Mucosa of descending colon (tissue), 3 donors: ENCODE data around the gene PSME2. TPM values are rescaled to one million over a fixed set of nuclear protein-coding genes. Genes with fewer than 3 reads are reported as not detected.

Source experiments
- ATAC-seq: fragments of 200-7000 bp; cut with Tn5 transposase; one replicate; pipeline ENCODE4 v1.9.1; 2020; ENCODE audit warnings: mild to moderate bottlenecking, moderate library complexity
- DNase-seq, 3 donors: peaks; one replicate each; pipeline ENCODE4 v3.0.0-alpha.2; 2020
- H3K36me3 ChIP-seq: fragments of 200-600 bp; one replicate; pipeline ENCODE4 v1.8.0; 2021; ENCODE audit warnings: low read depth, mild to moderate bottlenecking
- H3K4me1 ChIP-seq: fragments of 200-600 bp; one replicate; pipeline ENCODE4 v1.8.0; 2021; ENCODE audit warnings: low read depth, mild to moderate bottlenecking
- H3K4me3 ChIP-seq: fragments of 200-600 bp; one replicate; pipeline ENCODE4 v1.8.0; 2021; ENCODE audit warnings: mild to moderate bottlenecking
- H3K9me3 ChIP-seq: fragments of 200-600 bp; one replicate; pipeline ENCODE4 v1.8.0; 2021; ENCODE audit warnings: mild to moderate bottlenecking
- intact Hi-C, 2 donors: fragments of 100-400 bp; cut with DNase I in 1 of 2; cut with micrococcal nuclease in 1 of 2; formaldehyde crosslinking; loops; one replicate each; pipeline versions ENCODE4 v1.11.0 to v1.11.1; 2022; cut with DNase I, micrococcal nuclease
- total RNA-seq, 3 donors: library from RNA; stranded (reverse); fragmentation: NEBNext Ultra II Directional in 2 of 3; extraction: Animal tissue kit (Norgen Biotek cat#: 25700) in 2 of 3; gene quantifications; one replicate each; pipeline versions ENCODE4 v1.2.1 to v1.2.4, GENCODE V29; 2021 to 2023
- TF ChIP-seq, protein P1 (sequence below): fragments of 200-600 bp; IDR thresholded peaks from one replicate; pipeline ENCODE4 v1.8.0; 2022; ENCODE audit warnings: antibody characterized with exemption, mild to moderate bottlenecking
- donor health status: DM: no; HTN: no; CAD: no; lungs with moderate emphysema.
- donor health status: DM: no; HTN: no; CAD: no.
- donor health status: DM: no; HTN: yes; CAD: no.

Gene PSME2
- total RNA-seq, 3 donors from 2014 or later: 141 to 295 (median 191) TPM

DNA sequence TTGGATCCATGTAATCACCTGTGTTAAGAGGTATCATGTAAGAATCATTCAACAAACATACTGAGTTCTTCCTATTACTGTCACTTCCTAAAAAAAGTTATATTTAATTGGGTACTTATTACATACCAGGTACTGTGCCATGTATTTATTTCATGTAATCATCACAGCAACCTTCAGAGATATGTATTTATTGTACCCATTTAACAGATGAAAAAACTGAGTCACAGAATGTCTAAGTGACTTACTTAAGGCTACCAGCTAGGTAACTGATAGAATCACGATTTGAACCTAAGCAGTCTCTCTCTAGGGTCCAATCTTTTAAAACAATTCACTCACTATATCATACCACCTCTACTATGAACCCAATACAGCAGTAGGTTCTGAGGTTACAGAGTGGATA, 2.0 kb downstream of the PSME2 start:
- Histone ChIP-seq H3K4me3 (no peak overlapping the region), H3K36me3 (peaks cover 3% of the 10 kb centered on the region), H3K4me1 (peaks cover 45% of the 10 kb centered on the region), H3K9me3 (no peaks in the 10 kb centered on the region)
- intact Hi-C loops: no loop called here
- ATAC-seq (no peak), DNase-seq (no peak)
- TF ChIP-seq, protein P1, sequence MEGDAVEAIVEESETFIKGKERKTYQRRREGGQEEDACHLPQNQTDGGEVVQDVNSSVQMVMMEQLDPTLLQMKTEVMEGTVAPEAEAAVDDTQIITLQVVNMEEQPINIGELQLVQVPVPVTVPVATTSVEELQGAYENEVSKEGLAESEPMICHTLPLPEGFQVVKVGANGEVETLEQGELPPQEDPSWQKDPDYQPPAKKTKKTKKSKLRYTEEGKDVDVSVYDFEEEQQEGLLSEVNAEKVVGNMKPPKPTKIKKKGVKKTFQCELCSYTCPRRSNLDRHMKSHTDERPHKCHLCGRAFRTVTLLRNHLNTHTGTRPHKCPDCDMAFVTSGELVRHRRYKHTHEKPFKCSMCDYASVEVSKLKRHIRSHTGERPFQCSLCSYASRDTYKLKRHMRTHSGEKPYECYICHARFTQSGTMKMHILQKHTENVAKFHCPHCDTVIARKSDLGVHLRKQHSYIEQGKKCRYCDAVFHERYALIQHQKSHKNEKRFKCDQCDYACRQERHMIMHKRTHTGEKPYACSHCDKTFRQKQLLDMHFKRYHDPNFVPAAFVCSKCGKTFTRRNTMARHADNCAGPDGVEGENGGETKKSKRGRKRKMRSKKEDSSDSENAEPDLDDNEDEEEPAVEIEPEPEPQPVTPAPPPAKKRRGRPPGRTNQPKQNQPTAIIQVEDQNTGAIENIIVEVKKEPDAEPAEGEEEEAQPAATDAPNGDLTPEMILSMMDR: no peak

DNA sequence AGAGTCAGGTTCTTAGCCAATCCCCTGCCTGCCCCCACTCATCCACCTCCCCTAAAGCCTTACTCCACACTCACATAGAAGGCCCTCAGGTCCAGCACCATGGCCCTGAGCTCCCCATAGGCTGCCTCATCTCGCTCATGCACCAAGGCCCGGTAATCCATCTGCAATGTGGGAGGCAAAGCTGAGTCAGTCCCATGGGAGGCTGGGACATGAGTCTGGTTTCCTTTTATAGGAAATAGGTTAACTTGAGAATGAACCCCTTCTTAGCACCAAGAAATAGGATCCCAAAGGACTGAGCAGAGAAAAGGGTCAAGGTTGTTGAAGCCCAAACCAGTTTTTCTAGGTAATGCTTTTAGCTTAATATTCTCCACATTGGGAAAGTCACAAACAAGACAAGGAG, 2.9 kb downstream of the PSME2 start:
- DNase-seq (no peak), ATAC-seq (no peak)
- H3K4me3 ChIP-seq: no peak overlapping the region
- intact Hi-C loops: no loop called here
- peaks cover 47% of the 10 kb centered on the region for H3K4me1 ChIP-seq
- H3K36me3 ChIP-seq: peaks cover 3% of the 10 kb centered on the region
- TF ChIP-seq, protein P1: no peak
- no peaks in the 10 kb centered on the region for H3K9me3 ChIP-seq

DNA sequence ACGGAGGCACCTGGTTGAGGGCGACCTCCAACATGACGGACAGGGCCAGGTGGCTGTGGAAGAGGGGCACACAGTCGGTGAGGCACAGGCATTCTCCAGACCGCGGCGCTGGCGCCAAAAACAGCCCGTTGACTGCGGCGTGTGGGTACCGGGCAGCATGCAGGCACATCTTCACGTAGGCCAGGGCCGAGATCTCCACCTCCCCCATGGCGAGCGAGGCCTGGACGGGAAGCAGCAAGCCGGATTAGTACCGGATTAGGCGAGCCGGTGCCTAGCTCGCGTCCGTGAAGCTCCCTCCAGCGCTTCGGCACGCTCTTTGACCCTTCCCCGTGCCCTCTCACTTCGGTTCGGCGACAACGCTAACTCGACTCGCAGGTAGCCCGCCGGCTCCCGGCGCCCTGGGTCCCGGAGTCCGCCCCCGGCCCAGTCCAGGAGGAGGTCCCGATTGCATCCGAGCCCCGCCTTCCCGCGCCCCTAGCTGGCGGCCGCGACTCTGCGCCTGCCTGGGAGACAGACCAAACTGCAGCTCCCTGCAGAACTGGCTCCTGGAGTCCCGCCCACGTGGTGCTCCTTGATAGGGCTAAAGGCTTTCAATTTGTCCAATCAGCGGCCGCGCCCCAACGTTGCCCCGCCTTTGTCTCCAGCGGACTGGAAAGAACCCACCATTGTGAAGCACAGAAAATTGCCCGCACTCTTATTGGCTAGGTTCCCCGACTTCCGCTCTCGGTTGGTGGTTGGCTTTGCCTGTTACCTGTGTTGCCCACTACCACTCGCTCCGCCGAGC, 5.1 kb downstream of the PSME2 start, which contains the start of gene EMC9:
Gene EMC9 (minus strand): TSS at position 495 of the 784 bp plus-strand sequence. CDS start 287 bp downstream, at position 208.
- peaks cover 58% of the 10 kb centered on the region for H3K4me1 ChIP-seq
- H3K9me3 ChIP-seq: no peaks in the 10 kb centered on the region
- H3K4me3 ChIP-seq: peak within 1 kb of the TSS; percentile 46
- intact Hi-C loops: no loop called here
- DNase-seq: peak; percentile 100
- TF ChIP-seq, protein P1: peak; percentile 64
- no peaks in the 10 kb centered on the region for H3K36me3 ChIP-seq
- peak; percentile 89 for ATAC-seq

DNA sequence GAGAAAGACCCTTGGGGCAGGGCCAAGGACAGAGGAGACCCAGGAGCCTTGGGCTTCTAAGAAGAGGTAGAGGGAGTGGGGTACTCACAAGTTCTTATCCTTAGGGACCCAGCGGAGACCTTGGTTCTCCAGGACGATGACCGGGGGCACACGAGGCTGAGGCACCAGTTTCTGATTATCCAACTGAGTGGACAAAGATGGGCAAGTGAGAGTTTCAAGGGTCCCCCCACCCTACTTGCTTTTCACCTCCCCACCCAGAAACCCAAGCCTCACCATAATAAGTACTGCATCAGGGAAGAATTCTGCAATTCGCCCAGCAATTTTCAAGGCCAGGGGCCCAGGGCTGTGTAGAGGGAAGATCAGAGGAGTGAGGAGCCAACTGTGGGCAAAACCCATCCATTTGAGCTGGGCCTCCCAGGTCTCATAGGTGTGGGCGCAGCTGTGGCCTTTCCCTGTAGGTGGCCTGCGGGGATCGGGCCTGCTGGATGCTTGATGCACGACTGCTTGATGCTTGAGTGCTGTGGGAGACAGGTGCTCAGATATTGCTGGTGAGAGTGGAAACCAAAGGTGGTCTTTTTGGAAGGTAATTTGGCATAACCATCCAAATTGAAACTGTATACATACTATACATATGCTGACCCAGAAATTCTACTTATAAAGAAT, 7.0 kb downstream of the PSME2 start:
- H3K4me1 ChIP-seq: peaks cover 44% of the 10 kb centered on the region
- no peak overlapping the region for H3K4me3 ChIP-seq
- TF ChIP-seq, protein P1: no peak
- no peaks in the 10 kb centered on the region for H3K36me3 ChIP-seq
- H3K9me3 ChIP-seq: no peaks in the 10 kb centered on the region
- ATAC-seq (no peak), DNase-seq (no peak)
- intact Hi-C loops: no loop called here

DNA sequence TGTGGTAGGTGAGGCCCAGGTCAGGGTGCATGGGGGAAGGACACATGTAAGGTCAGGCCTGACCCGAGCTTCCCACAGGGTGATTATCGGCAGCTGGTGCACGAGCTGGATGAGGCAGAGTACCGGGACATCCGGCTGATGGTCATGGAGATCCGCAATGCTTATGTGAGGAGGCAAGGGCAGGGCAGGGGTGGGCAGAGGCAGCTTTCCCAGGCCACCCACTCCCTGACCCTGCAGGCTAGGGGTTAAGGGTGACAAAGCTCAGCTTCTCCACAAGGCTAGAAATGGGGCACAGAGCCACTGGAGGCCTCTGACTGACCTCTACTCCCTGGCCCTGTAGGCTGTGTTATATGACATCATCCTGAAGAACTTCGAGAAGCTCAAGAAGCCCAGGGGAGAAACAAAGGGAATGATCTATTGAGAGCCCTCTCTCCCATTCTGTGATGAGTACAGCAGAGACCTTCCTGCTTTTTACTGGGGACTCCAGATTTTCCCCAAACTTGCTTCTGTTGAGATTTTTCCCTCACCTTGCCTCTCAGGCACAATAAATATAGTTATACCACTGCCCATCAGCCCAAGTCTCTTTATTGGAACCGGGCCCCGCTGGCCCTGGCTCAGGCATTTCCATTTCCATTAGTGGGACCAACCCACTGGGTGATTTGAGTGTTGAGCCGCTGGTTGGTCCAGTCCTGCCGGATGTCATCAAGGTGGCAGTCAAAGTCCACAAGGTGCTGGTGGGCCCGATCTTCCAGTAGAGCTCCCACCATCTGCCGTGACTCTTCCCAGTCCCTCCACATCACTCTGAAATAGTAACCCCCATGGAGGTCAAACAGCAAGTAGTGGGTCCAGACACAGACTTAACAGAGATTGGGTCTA, 7.8 kb downstream of the PSME2 start:
- ATAC-seq (no peak), DNase-seq (no peak)
- no peaks in the 10 kb centered on the region for H3K36me3 ChIP-seq
- no peak overlapping the region for H3K4me3 ChIP-seq
- TF ChIP-seq, protein P1: no peak
- intact Hi-C loops: no loop called here
- H3K9me3 ChIP-seq: no peaks in the 10 kb centered on the region
- peaks cover 44% of the 10 kb centered on the region for H3K4me1 ChIP-seq
